ENCODE measurements around the gene SYT7.

GRCh38 chr11:61574611-61575010 is 6.3 kb downstream of the SYT7 start:
- no peak for TF ChIP-seq CTCF (IDR thresholded peaks at IDR 0.05)
- TF ChIP-seq POLR2A (IDR thresholded peaks at IDR 0.05; ENCODE audit: low read depth) = no peak
- TF ChIP-seq EP300 (IDR thresholded peaks at IDR 0.05) = no peak
- no peak for TF ChIP-seq POLR2AphosphoS5 (IDR thresholded peaks at IDR 0.05)

Measured in esophagus muscularis mucosa (tissue), 4 donors.